NCI-H82 (cell line): ENCODE measurements around the gene ROPN1.

Experiments used
- DNase-seq: peaks from one replicate; lab custom pipeline; 2025; lab: John Stamatoyannopoulos, UW

ROPN1 gene

DNA sequence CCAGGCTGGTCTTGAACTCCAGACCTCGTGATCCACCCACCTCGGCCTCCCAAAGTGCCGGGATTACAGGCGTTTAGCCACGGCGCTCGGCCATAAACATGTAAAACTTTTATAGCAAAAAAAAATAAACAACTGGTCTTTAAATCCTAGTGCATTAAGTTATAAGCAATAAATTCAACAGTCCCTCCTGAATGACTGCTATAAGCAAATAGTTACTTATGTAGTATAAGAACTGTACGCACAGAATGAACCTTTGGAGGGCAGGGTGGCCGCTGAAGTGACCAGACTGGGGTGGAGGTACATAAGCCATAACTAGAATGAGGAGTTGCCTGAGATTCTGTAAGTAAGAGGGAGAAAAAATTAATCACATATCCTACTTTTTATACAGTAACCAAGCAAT is 43.5 kb downstream of the ROPN1 start:
- no peak for DNase-seq

- no peak for DNase-seq
Observed at GRCh38 chr3:123947482-123947881, 44.4 kb downstream of the ROPN1 start.

DNA sequence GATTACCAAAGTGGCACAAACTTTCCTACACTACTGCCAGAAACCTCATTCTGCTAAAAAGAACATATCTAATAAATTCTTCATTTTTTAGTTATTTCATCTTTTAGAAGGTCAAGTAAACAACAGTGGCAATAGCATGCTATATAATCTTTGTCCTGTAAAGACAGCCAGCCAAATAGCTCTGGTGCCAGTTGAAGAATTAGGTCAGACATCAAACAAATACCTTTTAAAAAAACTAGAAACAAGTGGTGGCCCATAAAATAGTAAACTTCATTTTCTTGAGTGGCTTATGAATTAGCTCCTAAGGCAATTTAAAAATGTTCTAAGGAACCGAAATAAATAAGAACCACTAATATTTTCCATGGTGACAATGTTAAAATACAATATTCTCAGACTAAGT is 50.4 kb downstream of the ROPN1 start:
- DNase-seq: no peak

DNA sequence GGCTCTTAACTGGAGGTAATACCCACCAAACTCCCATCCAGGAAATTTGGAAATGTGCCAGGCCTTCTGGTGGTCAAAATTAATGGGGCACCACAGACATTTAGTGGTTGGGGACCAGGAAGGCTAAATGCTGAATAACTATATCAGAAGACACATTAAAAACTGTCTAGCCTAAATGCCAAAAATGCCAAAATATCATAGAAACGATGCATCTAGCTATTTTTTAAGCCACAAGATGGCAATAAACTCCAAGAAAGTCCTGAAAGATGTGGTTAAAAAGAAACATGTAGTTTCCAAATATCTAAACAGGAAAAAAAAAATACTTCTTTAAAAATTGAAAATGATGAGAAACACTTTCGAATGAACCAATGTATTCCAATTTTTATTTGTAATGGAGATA is 50.8 kb downstream of the ROPN1 start:
- DNase-seq: peak; percentile 42

DNA sequence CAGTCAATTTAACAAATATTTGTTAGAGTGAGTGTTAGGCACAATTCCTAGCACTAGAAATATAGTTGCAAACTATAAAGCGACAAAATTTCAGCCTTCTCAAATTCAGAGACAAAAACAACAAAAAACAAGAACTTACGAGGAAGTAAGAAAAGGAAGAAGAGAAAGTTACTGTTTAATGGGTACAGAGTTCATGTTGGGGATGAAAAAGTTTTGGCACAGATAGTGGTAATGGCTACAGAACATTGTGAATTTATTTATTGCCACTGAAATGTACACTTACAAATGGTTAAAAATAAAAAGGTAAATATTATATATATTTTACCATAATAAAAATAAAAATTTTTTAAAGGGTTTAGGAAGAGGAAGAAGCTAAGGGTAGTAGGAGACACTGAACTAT is 52.2 kb downstream of the ROPN1 start:
- DNase-seq: no peak

DNA sequence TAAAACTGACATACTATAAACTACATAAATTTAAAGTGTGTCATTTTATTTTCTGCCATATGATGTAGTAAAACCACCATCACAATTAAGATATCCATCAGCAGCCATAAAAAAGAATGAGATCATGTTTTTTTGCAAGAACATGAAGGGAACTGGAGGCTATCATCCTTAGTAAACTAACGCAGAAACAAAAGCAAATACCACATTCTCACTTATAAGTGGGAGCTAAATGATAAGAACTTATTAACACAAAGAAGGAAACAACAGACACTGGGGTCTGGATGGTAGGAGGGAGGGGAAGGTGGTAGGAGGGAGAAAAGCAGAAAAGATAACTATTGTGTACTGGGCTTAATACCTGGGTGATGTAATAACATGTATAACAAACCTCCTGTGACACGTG is 55.5 kb downstream of the ROPN1 start:
- no peak for DNase-seq

- DNase-seq: no peak
Observed at GRCh38 chr3:123935830-123936229, 56.1 kb downstream of the ROPN1 start.

DNA sequence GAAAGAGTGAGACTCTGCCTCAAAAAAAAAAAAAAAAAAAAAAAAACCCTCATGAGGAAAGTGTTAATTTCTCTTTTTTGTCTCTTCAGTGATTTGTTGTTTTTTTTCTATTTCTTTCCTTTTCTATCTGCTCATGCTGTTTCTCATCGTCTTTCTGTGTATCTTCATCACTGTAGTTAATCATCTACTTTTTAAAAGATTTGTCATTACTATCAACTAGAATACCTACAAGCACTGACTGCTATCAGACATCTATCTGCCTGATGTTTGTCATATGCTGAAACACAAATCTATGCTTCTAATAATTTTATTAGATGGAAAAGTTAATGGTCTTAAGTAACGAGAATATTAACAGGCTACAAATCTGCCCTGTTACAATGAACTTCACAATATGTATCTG is 57.7 kb downstream of the ROPN1 start:
- DNase-seq: no peak

DNA sequence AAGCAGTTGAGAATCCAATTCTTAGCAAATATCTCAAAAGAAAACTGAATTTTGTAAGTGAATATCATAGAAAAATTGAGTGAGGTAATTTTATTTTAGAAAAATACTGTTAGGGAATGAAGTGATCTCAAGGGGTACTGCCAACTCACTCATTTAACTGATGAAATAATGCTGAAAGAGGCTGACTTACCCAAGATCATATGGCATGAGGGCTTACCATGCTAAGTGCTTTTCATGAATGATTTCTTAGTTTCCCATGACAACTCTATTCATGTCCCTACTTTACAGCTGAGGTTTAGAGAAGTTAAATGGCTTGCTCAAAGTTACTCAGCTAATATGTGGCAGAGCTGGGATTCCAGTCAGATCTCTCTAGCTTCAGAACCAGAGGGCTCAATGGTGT is 61.5 kb downstream of the ROPN1 start:
- no peak for DNase-seq

DNA sequence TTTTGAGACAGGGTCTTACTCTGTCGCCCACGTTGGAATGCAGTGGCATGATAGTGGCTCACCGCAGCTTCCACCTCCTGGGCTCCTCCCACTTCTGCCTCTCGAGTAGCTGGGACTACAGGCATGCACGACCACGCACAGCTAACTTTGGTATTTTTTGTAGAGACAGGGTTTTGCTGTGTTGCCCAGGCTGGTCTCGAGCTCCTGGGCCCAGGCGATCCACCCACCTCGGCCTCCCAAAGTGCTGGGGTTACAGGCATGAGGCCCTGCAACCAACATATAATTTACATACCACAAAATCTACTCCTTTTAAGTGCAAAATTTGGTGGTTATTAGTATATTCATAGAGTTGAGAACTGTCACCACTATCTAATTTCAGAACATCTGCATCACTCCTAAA is 62.6 kb downstream of the ROPN1 start:
- DNase-seq: no peak

- no peak for DNase-seq
Observed at GRCh38 chr3:123926396-123926795, 65.5 kb downstream of the ROPN1 start.

GRCh38 chr3:123920868-123921267 is 71.1 kb downstream of the ROPN1 start:
- DNase-seq: no peak

- no peak for DNase-seq
Observed at GRCh38 chr3:123920383-123920782, 71.5 kb downstream of the ROPN1 start.

DNA sequence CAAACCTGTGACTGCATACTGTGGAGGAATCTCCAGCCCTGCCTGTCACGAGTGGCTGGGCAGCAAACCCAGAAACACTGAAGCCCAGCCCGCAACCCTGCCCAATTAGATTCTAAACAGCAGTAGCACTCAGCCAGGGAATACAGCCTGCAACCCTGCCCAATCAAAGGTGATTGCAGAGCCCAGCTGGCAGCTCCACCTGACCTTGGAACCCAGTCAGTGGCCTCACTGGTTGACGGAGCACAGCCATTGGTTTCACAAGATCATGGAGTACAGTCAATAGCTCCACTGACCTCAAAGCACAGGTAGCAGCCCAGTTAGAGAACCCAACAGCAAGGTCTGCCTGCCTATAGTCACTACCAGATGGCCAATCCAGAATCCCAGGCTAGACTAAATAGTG is 72.6 kb downstream of the ROPN1 start:
- no peak for DNase-seq
